ENCODE data around the gene EP400.

DNA sequence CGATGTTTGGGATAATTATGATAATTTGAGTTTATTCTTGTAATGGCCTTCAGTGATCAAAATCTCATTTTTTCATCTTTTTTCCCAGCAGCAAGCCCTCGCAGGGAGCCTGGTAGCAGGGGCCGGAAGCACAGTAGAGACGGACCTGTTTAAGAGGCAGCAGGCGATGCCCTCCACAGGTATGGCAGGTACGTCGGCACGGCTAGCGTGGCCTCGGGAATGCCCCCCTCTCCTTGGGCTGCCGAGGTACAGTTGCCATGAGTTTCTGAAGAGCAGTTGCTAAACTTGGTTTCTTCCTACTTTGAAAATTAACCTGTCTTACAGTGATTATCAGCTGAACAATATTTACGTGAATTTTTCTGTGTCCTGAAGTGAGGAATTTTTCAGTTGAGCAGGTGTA is 29.9 kb downstream of the EP400 start:
- TF ChIP-seq, protein P1, sequence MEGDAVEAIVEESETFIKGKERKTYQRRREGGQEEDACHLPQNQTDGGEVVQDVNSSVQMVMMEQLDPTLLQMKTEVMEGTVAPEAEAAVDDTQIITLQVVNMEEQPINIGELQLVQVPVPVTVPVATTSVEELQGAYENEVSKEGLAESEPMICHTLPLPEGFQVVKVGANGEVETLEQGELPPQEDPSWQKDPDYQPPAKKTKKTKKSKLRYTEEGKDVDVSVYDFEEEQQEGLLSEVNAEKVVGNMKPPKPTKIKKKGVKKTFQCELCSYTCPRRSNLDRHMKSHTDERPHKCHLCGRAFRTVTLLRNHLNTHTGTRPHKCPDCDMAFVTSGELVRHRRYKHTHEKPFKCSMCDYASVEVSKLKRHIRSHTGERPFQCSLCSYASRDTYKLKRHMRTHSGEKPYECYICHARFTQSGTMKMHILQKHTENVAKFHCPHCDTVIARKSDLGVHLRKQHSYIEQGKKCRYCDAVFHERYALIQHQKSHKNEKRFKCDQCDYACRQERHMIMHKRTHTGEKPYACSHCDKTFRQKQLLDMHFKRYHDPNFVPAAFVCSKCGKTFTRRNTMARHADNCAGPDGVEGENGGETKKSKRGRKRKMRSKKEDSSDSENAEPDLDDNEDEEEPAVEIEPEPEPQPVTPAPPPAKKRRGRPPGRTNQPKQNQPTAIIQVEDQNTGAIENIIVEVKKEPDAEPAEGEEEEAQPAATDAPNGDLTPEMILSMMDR (conservative IDR thresholded peaks at IDR 0.05): no peak
- no peak for TF ChIP-seq ZFX (IDR thresholded peaks at IDR 0.05)
